Suppressor macrophage treated with lipopolysaccharide for 4 hours (primary cell): ENCODE data around the gene GRK1.

ENCODE experiments used
- DNase-seq: peaks from one replicate; pipeline ENCODE4 v3.0.0-alpha.2; 2020

GRK1 gene

GRCh38 chr13:113650731-113651148 is 16.3 kb upstream of the GRK1 start:
- DNase-seq = no peak

GRCh38 chr13:113651511-113652403 is 15.3 kb upstream of the GRK1 start:
- DNase-seq = no peak

DNA sequence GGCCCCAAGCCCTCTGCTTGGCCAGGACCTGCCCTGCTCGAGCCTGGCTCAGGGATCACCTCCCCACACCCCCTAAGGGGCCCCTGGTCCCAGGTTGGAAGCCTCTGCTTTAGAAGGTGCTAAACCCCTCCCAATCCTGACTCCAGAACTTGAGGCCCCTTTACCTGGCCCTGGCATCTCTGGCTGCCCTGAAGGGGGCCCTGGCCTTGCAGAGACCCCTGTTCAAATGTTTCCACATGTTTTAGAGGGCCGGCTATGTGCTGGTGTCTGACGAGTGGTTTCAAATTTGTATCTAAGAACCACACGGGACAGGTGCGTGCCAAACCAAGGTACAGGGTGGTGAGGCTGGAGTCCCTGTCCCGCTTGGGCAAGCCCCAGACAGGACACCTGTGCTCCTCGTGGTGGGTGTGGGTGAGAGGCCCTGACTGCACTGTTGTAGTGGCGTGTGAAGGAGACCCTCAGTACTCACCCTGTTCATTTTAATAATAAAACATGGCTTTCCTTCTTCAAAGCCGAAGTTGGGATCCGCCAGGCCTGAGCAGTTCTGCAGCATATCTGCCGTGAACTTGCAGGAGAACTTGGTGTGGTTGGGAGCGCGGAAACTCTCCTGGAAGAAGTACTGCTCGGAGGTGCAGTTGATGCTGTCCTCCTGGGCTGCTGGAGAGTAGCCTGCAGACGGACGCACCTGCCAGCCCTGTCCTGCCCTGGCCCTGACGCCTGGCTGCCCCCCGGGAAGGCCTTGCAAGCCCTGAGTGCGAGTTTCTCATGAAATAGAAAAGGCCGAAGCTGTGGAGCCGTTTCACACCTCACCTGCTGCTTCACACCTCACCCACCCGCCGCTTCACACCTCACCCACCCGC is 14.4 kb upstream of the GRK1 start:
- no peak for DNase-seq

GRCh38 chr13:113653264-113654174 is 13.5 kb upstream of the GRK1 start:
- DNase-seq = no peak

- no peak for DNase-seq
Measured at GRCh38 chr13:113654175-113654560, 12.9 kb upstream of the GRK1 start.

- DNase-seq = no peak
Measured at GRCh38 chr13:113654591-113655345, 12.3 kb upstream of the GRK1 start.

DNA sequence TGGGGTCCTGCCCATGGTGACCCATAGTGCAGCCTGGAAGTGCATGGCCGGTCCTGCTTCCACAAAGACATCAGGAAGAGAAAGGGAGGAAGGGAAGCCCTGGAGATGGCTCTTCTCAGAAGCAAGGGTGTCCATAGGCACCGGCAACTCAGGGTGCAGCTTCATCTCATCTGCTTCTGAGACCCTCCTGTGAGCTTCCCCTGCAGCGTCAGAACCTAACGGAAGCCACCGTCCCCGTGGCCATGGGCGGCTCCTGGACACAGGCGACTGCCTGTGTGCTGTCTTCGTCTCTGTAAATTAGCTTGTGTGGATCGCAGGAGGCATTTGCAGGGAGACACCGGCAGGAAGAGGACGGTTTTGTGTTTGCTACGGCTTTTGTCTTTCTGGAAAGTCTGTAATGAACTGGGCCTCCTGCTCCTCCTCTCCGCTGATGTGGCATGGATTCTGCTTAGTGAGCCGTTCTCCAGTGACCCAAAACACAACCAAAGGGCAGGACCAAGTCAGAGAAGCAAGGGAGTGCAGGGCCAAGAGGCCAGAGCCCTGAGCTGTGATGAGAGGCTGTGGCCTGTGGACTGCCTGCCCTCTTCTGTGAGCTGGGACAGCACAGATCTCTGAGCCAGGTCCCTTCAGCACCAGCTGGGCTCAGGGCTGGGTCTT is 11.5 kb upstream of the GRK1 start:
- DNase-seq = no peak

GRCh38 chr13:113656003-113656588 is 10.9 kb upstream of the GRK1 start:
- DNase-seq = no peak

DNA sequence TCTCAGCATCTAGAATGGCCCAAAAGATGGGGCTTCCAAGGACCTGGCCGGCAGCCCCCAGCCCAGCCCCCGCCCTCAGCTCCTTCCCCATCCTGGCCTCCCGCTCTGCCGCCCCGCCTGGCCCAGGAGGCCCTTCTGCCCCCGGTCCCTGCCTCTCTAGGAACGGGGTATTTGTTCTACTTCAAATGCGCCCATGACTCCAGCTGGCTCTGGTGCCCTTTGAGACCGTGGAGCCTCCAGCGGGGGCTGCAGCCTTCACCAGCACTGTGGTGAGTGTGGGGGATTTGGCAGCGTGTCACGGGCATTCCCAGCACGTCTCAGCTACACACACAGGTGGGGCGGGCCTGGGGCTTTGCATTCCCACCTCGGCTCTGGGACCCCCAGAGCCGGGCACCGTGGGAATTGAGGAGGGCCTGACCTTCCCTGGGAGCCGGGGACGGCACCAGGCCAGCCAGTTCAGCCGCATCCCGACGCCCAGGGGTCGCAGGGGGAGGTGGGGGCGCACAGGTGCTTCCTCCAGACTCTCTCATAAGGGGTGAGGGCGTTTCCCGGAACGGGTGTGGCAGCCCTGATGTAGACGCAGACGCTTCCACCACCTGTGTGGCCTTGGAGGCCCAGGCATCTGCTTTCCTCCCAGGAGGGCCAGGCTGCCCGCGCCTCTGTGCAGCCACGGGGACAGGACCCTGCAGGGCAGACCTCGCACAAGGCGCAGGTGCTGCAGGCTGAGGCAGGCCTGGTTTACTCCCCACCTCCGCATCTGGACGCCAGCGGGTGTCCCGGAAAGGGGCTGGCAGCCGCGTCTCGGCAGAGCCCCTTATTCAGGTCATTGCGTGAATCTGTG is 10.0 kb upstream of the GRK1 start:
- DNase-seq = no peak

- no peak for DNase-seq
Measured at GRCh38 chr13:113657851-113658741, 8.9 kb upstream of the GRK1 start, which contains the start of gene ATP4B. Gene ATP4B (minus strand): TSS chr13:113658198. CDS start chr13:113658144, 54 bp downstream.

DNA sequence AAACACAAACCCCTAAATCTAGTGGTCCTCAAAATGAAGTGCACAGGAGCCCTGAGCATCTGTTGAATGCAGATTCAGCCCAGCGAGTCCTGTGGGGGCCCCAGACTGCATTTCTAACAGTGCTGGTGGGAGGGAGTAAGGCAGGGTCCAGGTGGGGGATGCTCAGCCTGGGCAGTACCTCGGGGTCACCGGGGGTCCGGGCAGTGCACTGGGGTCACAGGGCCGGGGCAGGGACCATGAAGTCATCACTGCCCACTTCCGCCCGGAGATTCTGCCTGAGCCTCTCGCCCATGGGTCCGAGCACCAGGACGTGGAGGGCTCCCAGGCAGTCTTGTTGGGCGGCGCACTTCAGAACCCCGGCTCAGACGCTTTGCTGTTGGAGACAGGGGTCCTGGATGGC is 8.2 kb upstream of the GRK1 start:
- DNase-seq = no peak

DNA sequence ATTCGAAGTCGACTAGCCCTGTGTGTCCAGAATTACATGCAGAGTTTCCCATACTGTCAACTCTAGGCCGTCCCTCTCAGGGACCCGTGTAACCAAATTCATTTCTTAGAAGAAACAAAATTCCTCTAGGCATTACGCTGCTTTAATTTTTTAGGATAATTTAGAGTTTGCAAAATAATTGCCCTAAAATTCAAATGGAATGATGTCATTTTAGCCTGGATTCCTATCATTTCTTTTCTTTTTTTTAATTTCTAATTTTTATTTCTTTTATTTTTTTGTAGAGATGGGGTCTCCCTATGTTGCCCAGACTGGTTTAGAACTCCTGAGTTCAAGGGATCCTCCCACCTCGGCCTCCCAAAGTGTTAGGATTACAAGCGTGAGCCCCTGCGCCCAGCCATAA is 7.7 kb upstream of the GRK1 start:
- DNase-seq = no peak

- no peak for DNase-seq
Measured at GRCh38 chr13:113660066-113660465, 7.0 kb upstream of the GRK1 start.

DNA sequence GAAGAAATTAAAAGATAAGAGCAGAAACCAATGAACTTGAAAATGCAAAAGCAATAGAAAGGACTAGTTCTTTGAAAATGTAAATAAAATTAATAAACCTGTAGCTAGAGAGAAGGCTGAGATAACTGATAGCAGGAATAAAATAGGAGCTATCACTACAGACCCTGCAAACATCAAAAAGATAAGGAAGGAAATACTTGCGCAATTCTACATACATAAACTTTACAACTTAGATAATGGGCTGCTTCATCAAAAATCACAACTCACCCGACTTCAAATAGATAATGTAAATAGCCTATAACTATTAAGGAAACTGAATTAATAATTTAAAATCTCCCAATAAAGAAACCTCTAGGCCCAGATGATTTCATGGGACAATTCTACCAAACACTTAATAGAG is 5.5 kb upstream of the GRK1 start:
- DNase-seq = no peak

DNA sequence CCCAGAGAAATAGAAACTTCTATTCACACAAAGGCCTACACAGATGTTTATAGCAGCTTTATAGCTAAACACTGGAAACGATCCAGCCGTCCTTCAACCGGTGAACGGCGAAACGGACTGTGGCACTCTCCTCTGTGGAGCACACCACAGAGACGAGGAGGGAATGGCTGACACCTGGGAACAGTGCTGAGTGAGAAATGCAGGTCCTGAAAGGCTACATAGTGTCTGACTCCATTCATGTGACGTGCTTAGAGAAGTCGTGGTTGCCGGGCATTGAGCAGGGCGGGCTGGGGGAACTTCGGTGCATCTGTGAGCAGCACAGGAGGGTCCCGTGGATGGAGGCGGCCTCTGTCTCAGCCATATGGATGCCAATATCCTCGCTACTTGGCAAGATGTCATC is 3.1 kb upstream of the GRK1 start:
- DNase-seq = no peak

GRCh38 chr13:113664751-113665596 is 2.0 kb upstream of the GRK1 start:
- no peak for DNase-seq

DNA sequence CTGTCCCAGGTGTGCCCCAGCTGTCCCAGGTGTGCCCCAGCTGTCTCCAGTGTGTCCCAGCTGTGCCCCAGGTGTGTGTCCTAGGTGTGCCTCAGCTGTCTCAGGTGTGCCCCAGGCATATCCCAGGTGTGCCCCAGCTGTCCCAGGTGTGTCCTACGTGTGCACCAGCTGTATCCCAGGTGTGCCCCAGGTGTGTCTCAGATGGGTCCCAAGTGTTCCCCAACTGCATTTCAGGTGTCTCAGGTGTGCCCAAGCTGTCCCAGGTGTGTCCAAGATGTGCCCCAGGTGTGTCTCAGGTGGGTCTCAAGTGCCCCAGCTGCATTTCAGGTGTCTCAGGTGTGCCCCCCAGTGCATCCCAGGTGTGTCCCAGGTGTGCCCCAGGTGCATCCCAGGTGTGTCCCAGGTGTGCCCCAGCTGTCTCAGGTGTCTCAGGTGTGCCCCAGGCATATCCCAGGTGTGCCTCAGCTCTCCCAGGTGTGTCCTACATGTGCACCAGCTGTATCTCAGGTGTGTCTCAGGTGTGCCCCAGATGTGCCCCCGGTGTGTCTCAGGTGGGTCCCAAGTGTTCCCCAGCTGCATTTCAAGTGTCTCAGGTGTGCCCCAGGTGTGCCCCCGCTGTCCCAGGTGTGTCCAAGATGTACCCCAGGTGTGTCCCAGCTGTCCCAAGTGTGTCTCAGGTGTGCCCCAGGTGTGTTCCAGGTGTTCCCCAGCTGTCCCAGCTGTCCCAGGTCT is 1.3 kb upstream of the GRK1 start:
- DNase-seq = no peak
